HUES48 (cell line): Measurements from ENCODE around the gene GTF2H1.

Source experiments
- H3K27ac ChIP-seq: one replicate; pipeline ENCODE4 v1.7.0; 2013; ENCODE audit warnings: low read depth, low read length, inconsistent platforms
- H3K27me3 ChIP-seq: 2 replicates; pipeline ENCODE4 v1.6.1; 2013; ENCODE audit warnings: mild to moderate bottlenecking, low read length; ENCODE audit not compliant: control insufficient read depth, insufficient read depth
- H3K36me3 ChIP-seq: 2 replicates; pipeline ENCODE4 v1.6.1; 2013; ENCODE audit warnings: low read length; ENCODE audit not compliant: control insufficient read depth, insufficient read depth
- H3K4me1 ChIP-seq: 2 replicates; pipeline ENCODE4 v1.6.1; 2013; ENCODE audit warnings: mild to moderate bottlenecking, low read length; ENCODE audit not compliant: control insufficient read depth, insufficient read depth
- H3K4me3 ChIP-seq: 2 replicates; pipeline ENCODE4 v1.5.1; 2013; ENCODE audit warnings: mild to moderate bottlenecking, low read depth, low read length
- H3K9ac ChIP-seq: 2 replicates; pipeline ENCODE4 v1.6.1; 2013; ENCODE audit warnings: mild to moderate bottlenecking, low read depth, low read length, moderate library complexity
- H3K9me3 ChIP-seq: 2 replicates; pipeline ENCODE4 v1.6.1; 2013; ENCODE audit warnings: low read length; ENCODE audit not compliant: control insufficient read depth, insufficient read depth

Gene GTF2H1

DNA sequence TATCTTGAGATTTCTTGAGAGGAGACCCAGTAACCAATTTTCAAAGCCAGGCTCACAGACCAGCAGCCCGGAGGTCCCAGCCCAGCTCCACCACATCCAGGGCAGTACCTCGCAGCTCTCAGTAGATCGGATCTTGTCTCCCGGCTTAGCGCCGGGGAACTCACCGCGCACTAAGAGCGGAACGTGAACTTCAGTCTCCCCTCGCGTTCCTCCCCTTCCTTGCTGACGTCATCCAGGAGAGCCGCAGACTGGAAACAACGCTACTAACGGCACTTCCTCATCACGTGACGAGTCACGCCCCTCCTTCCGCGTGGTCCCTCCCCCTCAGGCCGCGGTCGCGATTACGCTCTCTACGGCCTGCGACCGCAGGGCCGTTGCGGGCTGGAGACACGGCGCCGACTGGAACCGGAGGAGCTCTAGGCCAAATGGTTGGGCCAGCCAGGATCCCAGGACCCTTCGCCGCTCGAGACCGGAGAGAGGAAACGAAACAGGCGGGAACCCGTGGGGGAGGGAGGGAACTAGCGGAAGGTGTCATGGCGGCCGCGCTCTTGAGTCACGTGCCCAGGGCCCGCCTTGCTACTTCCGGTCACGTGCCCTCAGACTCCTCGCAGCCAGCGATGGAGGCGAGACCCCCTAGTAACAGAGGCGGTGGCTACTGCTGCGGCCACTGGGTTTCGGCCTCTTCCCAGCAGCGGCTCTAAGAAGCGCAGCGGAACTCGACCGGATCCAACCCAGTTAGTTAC, at the start of gene GTF2H1, which contains the start of gene HPS5:
TSS of gene GTF2H1 (plus strand) at position 599 of the 743 bp plus-strand sequence. CDS start 10,508 bp downstream, outside the sequence.
TSS of gene HPS5 (minus strand) at position 172 of the 743 bp plus-strand sequence. CDS start 4,282 bp downstream, outside the sequence.
- Histone ChIP-seq H3K4me1 (peaks cover 11% of the 10 kb centered on the region; the same call in 1 of the 2 replicates), H3K27ac (peak within 1 kb of the TSS; percentile 99), H3K9me3 (no peaks in the 10 kb centered on the region), H3K27me3 (no peaks in the 10 kb centered on the region), H3K4me3 (peak within 1 kb of the TSS; percentile 95), H3K36me3 (peaks cover 31% of the 10 kb centered on the region), H3K9ac (peak within 1 kb of the TSS; percentile 99)

- no peaks in the 10 kb centered on the region for H3K9me3 ChIP-seq
- no peak overlapping the region for H3K4me3 ChIP-seq
- H3K4me1 ChIP-seq, result no peaks in the 10 kb centered on the region
- H3K9ac ChIP-seq, result no peak overlapping the region
- peaks cover 43% of the 10 kb centered on the region for H3K36me3 ChIP-seq
- H3K27ac ChIP-seq, result no peak overlapping the region
- H3K27me3 ChIP-seq, result no peaks in the 10 kb centered on the region
These were observed 44.6 kb upstream of the GTF2H1 start for GRCh38 chr11:18277565-18278271.

DNA sequence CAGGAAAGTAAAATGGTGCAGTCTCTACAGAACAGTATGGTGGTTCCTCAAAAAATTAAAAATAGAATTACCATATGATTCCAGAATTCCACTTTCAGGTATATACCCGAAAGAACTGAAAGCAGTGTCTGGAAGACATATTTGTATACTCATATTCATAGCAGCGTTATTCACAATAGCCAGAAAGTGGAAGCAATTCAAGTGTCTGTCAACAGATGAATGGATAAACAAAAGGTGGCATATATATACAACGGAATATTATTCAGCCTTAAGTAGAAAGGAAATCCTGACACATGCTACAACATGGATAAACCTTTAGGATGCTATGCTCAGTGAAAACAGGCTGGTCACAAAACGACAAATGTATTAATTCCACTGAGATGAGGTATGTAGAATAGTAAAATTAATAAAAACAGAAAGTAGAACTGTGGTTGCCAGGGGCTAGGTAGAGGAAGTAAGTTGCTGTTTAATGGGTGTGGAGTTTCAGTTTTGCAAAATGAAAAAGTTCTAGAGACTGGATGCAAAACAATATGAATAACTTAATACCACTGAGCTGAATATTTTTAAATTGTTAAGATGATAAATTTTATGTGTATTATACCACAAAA, 41.8 kb upstream of the GTF2H1 start:
- Histone ChIP-seq H3K4me1 (no peaks in the 10 kb centered on the region), H3K4me3 (no peak overlapping the region), H3K27ac (no peak overlapping the region), H3K9ac (no peak overlapping the region), H3K36me3 (peaks cover 70% of the 10 kb centered on the region), H3K9me3 (no peaks in the 10 kb centered on the region), H3K27me3 (no peaks in the 10 kb centered on the region)

- Histone ChIP-seq H3K36me3 (peaks cover 91% of the 10 kb centered on the region), H3K9me3 (no peaks in the 10 kb centered on the region), H3K27ac (no peak overlapping the region), H3K4me1 (no peaks in the 10 kb centered on the region), H3K27me3 (no peaks in the 10 kb centered on the region), H3K4me3 (no peak overlapping the region), H3K9ac (no peak overlapping the region)
These were observed 39.7 kb upstream of the GTF2H1 start for GRCh38 chr11:18282626-18283025.

GRCh38 chr11:18285841-18286240, 36.5 kb upstream of the GTF2H1 start:
- no peaks in the 10 kb centered on the region for H3K27me3 ChIP-seq
- no peaks in the 10 kb centered on the region for H3K9me3 ChIP-seq
- H3K27ac ChIP-seq, result no peak overlapping the region
- H3K36me3 ChIP-seq, result peaks cover 95% of the 10 kb centered on the region
- no peak overlapping the region for H3K9ac ChIP-seq
- H3K4me1 ChIP-seq, result no peaks in the 10 kb centered on the region
- H3K4me3 ChIP-seq, result no peak overlapping the region

DNA sequence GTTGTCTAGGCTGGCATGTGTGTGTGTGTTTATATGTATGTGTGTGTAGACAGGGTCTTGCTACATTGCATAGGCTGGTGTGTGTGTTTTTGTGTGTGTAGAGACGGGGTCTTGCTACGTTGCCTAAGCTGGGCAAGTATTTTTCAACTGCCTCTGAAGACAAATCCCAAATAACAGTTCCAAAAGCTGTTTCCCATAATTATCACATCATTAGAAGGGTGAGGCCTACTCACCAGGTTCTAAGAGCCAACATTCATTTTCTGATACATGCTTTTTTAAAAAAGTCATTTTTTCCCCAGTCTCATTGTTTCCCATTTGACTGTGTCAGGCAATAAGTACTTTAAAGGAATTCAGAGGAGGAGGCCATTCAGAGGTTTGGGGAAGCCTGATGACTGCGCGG, 33.5 kb upstream of the GTF2H1 start:
- H3K4me1 ChIP-seq, result no peaks in the 10 kb centered on the region
- H3K9ac ChIP-seq, result no peak overlapping the region
- peaks cover 93% of the 10 kb centered on the region for H3K36me3 ChIP-seq
- H3K27me3 ChIP-seq, result no peaks in the 10 kb centered on the region
- no peaks in the 10 kb centered on the region for H3K9me3 ChIP-seq
- no peak overlapping the region for H3K27ac ChIP-seq
- no peak overlapping the region for H3K4me3 ChIP-seq

- H3K4me3 ChIP-seq, result no peak overlapping the region
- no peak overlapping the region for H3K9ac ChIP-seq
- H3K27me3 ChIP-seq, result no peaks in the 10 kb centered on the region
- no peaks in the 10 kb centered on the region for H3K9me3 ChIP-seq
- H3K4me1 ChIP-seq, result no peaks in the 10 kb centered on the region
- no peak overlapping the region for H3K27ac ChIP-seq
- H3K36me3 ChIP-seq, result peaks cover 93% of the 10 kb centered on the region
These were observed 27.5 kb upstream of the GTF2H1 start for GRCh38 chr11:18294862-18295261.

DNA sequence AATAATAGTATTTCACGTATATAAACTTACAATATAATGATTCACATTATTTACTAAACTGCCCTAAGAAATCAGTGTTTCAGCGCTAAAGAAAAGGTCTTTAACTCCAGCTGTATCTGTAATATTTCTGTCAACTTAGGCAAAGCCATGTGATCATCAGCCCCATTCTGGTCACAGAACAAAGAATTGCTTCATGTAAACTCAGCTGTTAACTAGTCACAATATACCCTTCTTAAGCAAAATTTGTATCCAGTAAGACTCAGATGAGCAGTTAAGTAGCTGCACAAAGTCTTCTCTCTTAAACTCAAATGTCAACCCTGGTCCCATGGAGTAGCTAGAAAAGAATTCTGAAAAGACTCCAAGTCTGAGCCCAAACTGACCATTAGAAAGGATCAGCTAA, 27.1 kb upstream of the GTF2H1 start:
- Histone ChIP-seq H3K9me3 (no peaks in the 10 kb centered on the region), H3K9ac (no peak overlapping the region), H3K27me3 (no peaks in the 10 kb centered on the region), H3K4me1 (no peaks in the 10 kb centered on the region), H3K27ac (no peak overlapping the region), H3K36me3 (peaks cover 93% of the 10 kb centered on the region), H3K4me3 (no peak overlapping the region)

DNA sequence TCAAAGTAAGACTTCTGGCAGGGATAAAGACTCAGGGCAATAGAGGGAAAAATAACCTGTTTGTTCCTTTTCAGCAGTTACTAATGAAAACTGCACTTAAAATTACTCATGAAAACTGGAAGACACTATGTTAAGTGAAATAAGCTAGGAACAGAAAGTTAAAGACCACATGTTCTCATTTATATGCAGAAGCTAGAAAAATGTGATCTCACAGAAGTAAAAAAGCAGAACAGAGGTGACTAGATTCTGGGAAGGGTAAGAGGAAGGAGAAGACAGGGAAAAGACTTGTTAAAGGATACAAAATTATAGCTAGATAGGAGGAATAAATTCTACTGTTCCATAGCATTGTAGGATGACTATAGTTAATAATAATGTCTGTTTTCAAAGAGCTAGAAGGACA, 22.6 kb upstream of the GTF2H1 start:
- Histone ChIP-seq H3K36me3 (peaks cover 95% of the 10 kb centered on the region), H3K27ac (no peak overlapping the region)

DNA sequence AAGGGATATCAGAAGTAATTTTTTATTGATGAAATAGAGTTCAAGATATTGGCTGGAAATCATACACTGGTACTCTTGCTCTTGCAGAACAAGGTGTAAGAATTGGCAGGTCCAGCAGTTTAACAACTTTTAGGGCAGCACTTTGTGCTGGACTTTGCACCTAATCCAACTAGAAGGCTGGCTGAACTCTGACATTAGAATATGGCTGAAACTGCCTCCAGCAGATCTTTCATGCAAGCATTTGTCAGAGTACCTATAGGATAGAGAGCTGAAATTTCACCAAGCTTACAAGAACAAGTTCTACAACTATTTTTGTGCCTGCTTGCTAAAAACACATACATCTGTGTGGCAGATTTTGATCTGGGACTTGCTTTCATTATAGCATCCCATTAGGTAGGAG, 17.6 kb upstream of the GTF2H1 start:
- H3K9ac ChIP-seq, result no peak overlapping the region
- no peaks in the 10 kb centered on the region for H3K4me1 ChIP-seq
- no peak overlapping the region for H3K4me3 ChIP-seq
- no peaks in the 10 kb centered on the region for H3K27me3 ChIP-seq
- no peaks in the 10 kb centered on the region for H3K9me3 ChIP-seq
- peaks cover 98% of the 10 kb centered on the region for H3K36me3 ChIP-seq
- no peak overlapping the region for H3K27ac ChIP-seq

More for the DNA sequence above, 22.6 kb upstream of the GTF2H1 start:
- Histone ChIP-seq H3K4me1 (no peaks in the 10 kb centered on the region), H3K9ac (no peak overlapping the region), H3K9me3 (no peaks in the 10 kb centered on the region), H3K4me3 (no peak overlapping the region), H3K27me3 (no peaks in the 10 kb centered on the region)
